ENCODE data around the gene PLA2G4F. TPM values are rescaled to one million over a fixed set of nuclear protein-coding genes. Genes with fewer than 3 reads are reported as not detected.

PLA2G4F gene
- total RNA-seq, 4 donors from 2014 or later = not detected

GRCh38 chr15:42138411-42138810 is 18.0 kb downstream of the PLA2G4F start:
- Histone ChIP-seq H3K36me3 (no peaks in the 10 kb centered on the region), H3K4me1 (no peaks in the 10 kb centered on the region), H3K4me3 (no peak overlapping the region), H3K27ac (no peak overlapping the region), H3K27me3 (no peaks in the 10 kb centered on the region), H3K9me3 (no peaks in the 10 kb centered on the region)
- no peak for DNase-seq (ENCODE audit: low spot score in 2 of 2)
- WGBS, 2 donors = 88 to 92% methylated on average over 4 of the region's 4 CpGs
- TF ChIP-seq, protein P1, sequence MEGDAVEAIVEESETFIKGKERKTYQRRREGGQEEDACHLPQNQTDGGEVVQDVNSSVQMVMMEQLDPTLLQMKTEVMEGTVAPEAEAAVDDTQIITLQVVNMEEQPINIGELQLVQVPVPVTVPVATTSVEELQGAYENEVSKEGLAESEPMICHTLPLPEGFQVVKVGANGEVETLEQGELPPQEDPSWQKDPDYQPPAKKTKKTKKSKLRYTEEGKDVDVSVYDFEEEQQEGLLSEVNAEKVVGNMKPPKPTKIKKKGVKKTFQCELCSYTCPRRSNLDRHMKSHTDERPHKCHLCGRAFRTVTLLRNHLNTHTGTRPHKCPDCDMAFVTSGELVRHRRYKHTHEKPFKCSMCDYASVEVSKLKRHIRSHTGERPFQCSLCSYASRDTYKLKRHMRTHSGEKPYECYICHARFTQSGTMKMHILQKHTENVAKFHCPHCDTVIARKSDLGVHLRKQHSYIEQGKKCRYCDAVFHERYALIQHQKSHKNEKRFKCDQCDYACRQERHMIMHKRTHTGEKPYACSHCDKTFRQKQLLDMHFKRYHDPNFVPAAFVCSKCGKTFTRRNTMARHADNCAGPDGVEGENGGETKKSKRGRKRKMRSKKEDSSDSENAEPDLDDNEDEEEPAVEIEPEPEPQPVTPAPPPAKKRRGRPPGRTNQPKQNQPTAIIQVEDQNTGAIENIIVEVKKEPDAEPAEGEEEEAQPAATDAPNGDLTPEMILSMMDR (IDR thresholded peaks at IDR 0.05) = no peak
- TF ChIP-seq EP300 (IDR thresholded peaks at IDR 0.05) = no peak
- no peak for TF ChIP-seq POLR2A (IDR thresholded peaks at IDR 0.05)

DNA sequence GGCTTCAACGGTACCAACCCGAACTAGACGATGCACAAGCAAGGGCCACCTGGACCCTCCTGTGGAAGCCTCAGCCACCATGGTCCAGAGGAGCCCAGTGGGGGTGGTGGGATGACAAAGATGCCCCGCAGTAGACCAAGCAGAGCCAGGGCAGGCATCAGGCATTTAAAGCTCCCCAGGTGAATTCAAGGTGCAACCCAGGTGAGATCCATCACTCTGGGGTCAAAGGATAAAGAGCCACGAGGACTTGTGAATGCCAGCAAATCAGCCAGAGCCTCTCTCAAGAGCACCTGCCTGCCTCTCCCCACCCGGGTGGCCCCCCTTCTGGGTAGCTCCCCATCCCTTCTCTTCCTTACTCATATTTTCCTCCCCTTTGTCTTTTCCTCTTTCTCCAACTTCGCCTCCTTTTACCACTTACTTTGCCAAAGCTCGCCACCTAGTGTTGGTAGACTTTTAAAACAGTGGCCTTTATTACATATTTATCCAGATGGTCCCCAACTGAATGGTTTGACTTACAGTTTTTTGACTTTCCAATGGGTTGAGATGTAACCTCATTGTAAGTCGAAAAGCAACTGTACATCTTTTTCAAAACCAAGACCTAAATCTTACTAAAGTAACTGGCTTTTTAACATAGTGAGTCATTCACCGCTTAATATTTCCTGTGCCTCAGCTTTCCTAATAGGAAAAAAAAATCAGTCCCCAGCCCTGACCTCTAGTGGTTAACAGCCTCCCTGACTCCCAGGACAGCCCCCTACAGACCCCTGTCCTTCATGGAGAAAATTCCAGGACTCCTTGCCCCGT is 18.8 kb downstream of the PLA2G4F start:
- H3K36me3 ChIP-seq = no peaks in the 10 kb centered on the region
- H3K4me3 ChIP-seq = no peak overlapping the region
- H3K9me3 ChIP-seq = no peaks in the 10 kb centered on the region
- H3K27me3 ChIP-seq = no peaks in the 10 kb centered on the region
- H3K4me1 ChIP-seq = no peaks in the 10 kb centered on the region
- 45 to 50% methylated on average over 11 of the region's 11 CpGs for WGBS, 2 donors
- no peak overlapping the region for H3K27ac ChIP-seq
- peak in 1 of 2 donors; percentile 64 for DNase-seq (ENCODE audit: low spot score in 2 of 2)
- TF ChIP-seq, protein P1 (IDR thresholded peaks at IDR 0.05) = peak; percentile 38 to 45 (median 42)
- TF ChIP-seq EP300 (IDR thresholded peaks at IDR 0.05) (no peak), POLR2A (IDR thresholded peaks at IDR 0.05) (no peak)

DNA sequence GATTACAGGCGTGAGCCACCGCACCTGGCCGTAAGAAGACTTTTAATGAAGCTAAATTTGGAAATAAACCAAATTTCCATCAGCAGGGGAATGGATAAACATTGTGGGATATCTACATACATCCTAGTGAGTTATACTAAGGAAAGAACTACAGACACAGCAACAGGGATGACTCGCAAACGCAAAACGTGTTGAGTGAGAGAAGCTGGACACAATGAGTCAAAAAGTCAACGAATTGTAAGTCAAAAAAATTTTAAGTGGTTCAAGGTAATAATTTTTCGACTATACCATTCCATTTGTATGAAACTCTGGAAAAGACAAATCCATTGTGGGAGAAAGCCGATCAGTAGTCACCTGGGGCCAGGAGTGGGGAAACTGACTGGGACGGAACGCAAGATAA is 19.9 kb downstream of the PLA2G4F start:
- 87 to 90% methylated on average over 11 of the region's 11 CpGs for WGBS, 2 donors
- DNase-seq (ENCODE audit: low spot score in 2 of 2) = no peak
- no peaks in the 10 kb centered on the region for H3K9me3 ChIP-seq
- no peak overlapping the region for H3K27ac ChIP-seq
- TF ChIP-seq POLR2A (IDR thresholded peaks at IDR 0.05) (no peak), EP300 (IDR thresholded peaks at IDR 0.05) (no peak)
- TF ChIP-seq, protein P1 (IDR thresholded peaks at IDR 0.05) = no peak
- no peaks in the 10 kb centered on the region for H3K36me3 ChIP-seq
- H3K4me3 ChIP-seq = no peak overlapping the region
- no peaks in the 10 kb centered on the region for H3K4me1 ChIP-seq
- H3K27me3 ChIP-seq = peaks cover 0 to 2% of the 10 kb centered on the region in 2 donors

GRCh38 chr15:42135351-42135750 is 21.1 kb downstream of the PLA2G4F start:
- Histone ChIP-seq H3K4me3 (no peak overlapping the region), H3K27ac (no peak overlapping the region), H3K36me3 (no peaks in the 10 kb centered on the region), H3K27me3 (peaks cover 0 to 4% of the 10 kb centered on the region in 2 donors), H3K9me3 (no peaks in the 10 kb centered on the region), H3K4me1 (no peaks in the 10 kb centered on the region)
- WGBS, 2 donors = 69 to 82% methylated on average over 1 of the region's 1 CpG
- no peak for DNase-seq (ENCODE audit: low spot score in 2 of 2)
- TF ChIP-seq POLR2A (IDR thresholded peaks at IDR 0.05) (no peak), EP300 (IDR thresholded peaks at IDR 0.05) (no peak)
- TF ChIP-seq, protein P1 (IDR thresholded peaks at IDR 0.05) = no peak

DNA sequence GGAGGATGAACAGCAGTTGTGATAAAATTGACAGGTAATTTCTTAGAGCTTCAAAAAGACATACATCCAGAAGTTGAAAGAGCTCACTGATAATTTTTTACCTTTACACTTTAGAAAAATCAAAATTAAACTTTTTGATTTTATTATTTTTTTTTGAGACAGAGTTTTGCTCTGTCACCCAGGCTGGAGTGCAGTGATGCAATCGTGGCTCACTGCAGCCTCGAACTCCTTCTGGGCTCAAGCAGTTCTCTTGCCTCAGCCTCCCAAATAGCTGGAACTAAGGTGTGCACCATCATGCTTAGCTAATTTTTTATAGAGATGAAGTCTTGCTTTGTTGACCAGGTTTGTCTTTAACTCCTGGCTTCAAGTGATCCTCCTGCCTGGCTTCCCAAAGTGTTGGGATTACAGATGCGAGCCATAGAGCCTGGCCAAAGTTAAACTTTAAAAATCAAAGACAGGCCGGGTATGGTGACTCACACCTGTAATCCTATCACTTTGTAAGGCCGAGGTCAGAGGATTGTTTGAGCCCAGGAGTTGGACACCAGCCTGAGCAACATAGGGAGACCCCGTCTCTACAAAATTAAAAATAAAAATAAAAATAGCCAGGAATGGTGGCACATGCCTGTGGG is 21.7 kb downstream of the PLA2G4F start:
- 87 to 91% methylated on average over 6 of the region's 6 CpGs for WGBS, 2 donors
- TF ChIP-seq EP300 (IDR thresholded peaks at IDR 0.05) (no peak), POLR2A (IDR thresholded peaks at IDR 0.05) (no peak)
- TF ChIP-seq, protein P1 (IDR thresholded peaks at IDR 0.05) = no peak
- H3K4me3 ChIP-seq = no peak overlapping the region
- H3K27ac ChIP-seq = no peak overlapping the region
- H3K4me1 ChIP-seq = no peaks in the 10 kb centered on the region
- H3K36me3 ChIP-seq = no peaks in the 10 kb centered on the region
- peaks cover 0 to 4% of the 10 kb centered on the region in 2 donors for H3K27me3 ChIP-seq
- no peaks in the 10 kb centered on the region for H3K9me3 ChIP-seq
- DNase-seq (ENCODE audit: low spot score in 2 of 2) = no peak

All from tibial nerve (tissue), 4 donors.